ENCODE measurements around the gene SULT1C3. TPM values are rescaled to one million over a fixed set of nuclear protein-coding genes. Genes with fewer than 3 reads are reported as not detected.
"Not testable (repeated sequence)": the region's sequence is repeated elsewhere in the genome, so short reads cannot be mapped to it uniquely, and the experiment has no call there.

Gene SULT1C3
- total and polyA plus RNA-seq, 8 donors = 0.73 to 2.1 TPM; not detected in 6

DNA sequence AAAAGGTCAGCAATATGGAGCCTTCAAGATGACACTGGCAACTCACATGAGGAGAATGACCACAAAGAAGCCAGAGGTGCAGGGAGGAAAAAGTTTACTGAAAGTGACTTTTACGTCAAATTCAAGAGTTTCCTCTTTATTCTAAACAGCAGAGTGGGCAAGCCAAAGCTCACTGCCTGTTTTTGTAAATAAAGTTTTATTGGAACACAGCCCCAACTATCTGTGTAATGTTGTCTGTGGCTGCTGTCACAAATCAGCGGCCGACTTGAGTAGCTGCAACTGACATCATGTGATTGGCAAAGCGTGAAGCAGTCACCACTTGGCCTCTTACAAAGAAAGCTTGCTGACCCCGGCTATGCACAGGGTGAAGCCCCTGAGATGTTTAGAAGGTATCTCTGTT is 39.7 kb downstream of the SULT1C3 start:
- no peaks in the 10 kb centered on the region for H3K36me3 ChIP-seq
- intact Hi-C loops (cut with DNase I; ENCODE audit: low total_unique reads) = no loop called here
- no peaks in the 10 kb centered on the region for H3K27me3 ChIP-seq
- peaks cover 0 to 4% (median 0%) of the 10 kb centered on the region in 4 donors for H3K4me1 ChIP-seq
- no peaks in the 10 kb centered on the region for H3K9me3 ChIP-seq
- 88 to 94% (median 92%) methylated on average over 5 of the region's 5 CpGs for WGBS, 5 donors
- peak overlapping the region in 4 of 5 donors; percentile 46 to 77 (median 72) for H3K27ac ChIP-seq
- DNase-seq = no peak
- TF ChIP-seq, protein P1, sequence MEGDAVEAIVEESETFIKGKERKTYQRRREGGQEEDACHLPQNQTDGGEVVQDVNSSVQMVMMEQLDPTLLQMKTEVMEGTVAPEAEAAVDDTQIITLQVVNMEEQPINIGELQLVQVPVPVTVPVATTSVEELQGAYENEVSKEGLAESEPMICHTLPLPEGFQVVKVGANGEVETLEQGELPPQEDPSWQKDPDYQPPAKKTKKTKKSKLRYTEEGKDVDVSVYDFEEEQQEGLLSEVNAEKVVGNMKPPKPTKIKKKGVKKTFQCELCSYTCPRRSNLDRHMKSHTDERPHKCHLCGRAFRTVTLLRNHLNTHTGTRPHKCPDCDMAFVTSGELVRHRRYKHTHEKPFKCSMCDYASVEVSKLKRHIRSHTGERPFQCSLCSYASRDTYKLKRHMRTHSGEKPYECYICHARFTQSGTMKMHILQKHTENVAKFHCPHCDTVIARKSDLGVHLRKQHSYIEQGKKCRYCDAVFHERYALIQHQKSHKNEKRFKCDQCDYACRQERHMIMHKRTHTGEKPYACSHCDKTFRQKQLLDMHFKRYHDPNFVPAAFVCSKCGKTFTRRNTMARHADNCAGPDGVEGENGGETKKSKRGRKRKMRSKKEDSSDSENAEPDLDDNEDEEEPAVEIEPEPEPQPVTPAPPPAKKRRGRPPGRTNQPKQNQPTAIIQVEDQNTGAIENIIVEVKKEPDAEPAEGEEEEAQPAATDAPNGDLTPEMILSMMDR (IDR thresholded peaks at IDR 0.05) = no peak
- no peak for TF ChIP-seq EP300 (IDR thresholded peaks at IDR 0.05)
- no peak for TF ChIP-seq POLR2AphosphoS5 (IDR thresholded peaks at IDR 0.05)
- no peak for TF ChIP-seq POLR2A (IDR thresholded peaks at IDR 0.05)
- H3K4me3 ChIP-seq = no peak overlapping the region

DNA sequence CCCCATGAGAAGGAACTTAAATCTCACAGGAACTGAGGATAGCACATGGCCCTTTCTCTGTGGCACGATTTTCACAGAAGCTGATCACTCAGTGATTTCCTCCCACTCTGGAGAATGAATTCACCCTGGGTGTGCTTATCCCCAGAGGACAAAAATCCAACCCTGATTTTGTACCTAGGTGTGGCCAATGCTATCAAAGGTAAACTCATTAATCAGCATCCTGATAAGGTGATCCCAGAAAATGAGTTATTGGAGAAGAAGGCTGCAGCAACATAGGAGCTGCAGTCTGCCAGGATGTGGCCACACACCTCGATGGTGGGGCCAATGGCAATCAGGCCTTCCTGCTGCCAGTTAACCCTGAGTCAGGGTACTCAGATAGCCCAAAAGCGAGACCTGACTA is 40.7 kb downstream of the SULT1C3 start:
- Histone ChIP-seq H3K36me3 (no peaks in the 10 kb centered on the region), H3K9me3 (no peaks in the 10 kb centered on the region), H3K27ac (peak overlapping the region; percentile 2 to 85 (median 76)), H3K4me1 (peaks cover 0 to 4% (median 0%) of the 10 kb centered on the region in 4 donors), H3K4me3 (no peak overlapping the region), H3K27me3 (no peaks in the 10 kb centered on the region)
- peak; percentile 42 to 53 for DNase-seq
- WGBS, 5 donors = 19 to 40% (median 27%) methylated on average over 3 of the region's 3 CpGs
- intact Hi-C loops (cut with DNase I; ENCODE audit: low total_unique reads) = no loop called here
- TF ChIP-seq EP300 (IDR thresholded peaks at IDR 0.05) (no peak), POLR2AphosphoS5 (IDR thresholded peaks at IDR 0.05) (peak in 2 of 3 donors; percentile 77 to 82), POLR2A (IDR thresholded peaks at IDR 0.05) (no peak)
- TF ChIP-seq, protein P1 (IDR thresholded peaks at IDR 0.05) = no peak

DNA sequence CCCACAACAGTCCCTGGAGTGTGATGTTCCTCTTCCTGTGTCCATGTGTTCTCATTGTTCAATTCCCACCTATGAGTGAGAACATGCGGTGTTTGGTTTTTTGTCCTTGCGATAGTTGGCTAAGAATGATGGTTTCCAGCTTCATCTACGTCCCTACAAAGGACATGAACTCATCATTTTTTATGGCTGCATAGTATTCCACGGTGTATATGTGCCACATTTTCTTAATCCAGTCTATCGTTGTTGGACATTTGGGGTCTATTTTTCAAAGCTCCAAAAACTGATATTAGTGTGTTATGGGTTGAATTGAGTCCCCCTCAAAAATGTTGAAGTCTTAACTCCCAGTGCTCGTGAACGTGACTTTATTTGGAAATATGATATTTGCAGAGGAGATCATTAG is 44.8 kb downstream of the SULT1C3 start:
- WGBS, 5 donors = 92 to 95% (median 93%) methylated on average over 7 of the region's 7 CpGs

DNA sequence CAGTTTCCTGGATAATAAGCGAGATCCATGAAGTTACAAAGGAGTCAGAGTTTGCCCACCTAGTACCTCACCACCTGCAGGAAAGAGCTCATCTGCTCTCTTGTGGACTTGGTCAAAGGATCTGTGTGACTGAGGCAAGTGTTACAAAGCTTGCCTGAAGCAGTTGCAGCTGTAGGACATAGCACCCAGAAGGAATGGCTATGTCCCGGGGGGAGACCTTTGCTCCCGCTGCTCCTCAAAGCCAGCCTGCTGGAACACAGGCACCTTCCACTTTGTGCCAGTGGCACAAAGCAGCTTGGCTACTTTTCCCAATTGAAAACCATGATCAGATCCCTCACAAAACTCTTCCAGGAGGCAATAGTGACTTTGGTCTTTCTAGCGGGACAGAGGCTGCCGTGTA is 45.8 kb downstream of the SULT1C3 start:
- Histone ChIP-seq H3K36me3 (no peaks in the 10 kb centered on the region), H3K27me3 (no peaks in the 10 kb centered on the region), H3K4me1 (no peaks in the 10 kb centered on the region), H3K4me3 (no peak overlapping the region), H3K27ac (no peak overlapping the region), H3K9me3 (no peaks in the 10 kb centered on the region)
- WGBS, 5 donors = 81 to 96% (median 94%) methylated on average over 5 of the region's 5 CpGs
- TF ChIP-seq POLR2A (IDR thresholded peaks at IDR 0.05) (no peak), EP300 (IDR thresholded peaks at IDR 0.05) (no peak), POLR2AphosphoS5 (IDR thresholded peaks at IDR 0.05) (no peak)
- TF ChIP-seq, protein P1 (IDR thresholded peaks at IDR 0.05) = no peak
- no peak for DNase-seq
- intact Hi-C loops (cut with DNase I; ENCODE audit: low total_unique reads) = no loop called here

More for the DNA sequence above, 44.8 kb downstream of the SULT1C3 start:
- H3K27me3 ChIP-seq; intact Hi-C loops (cut with DNase I; ENCODE audit: low total_unique reads); H3K4me3 ChIP-seq; H3K9me3 ChIP-seq; DNase-seq; H3K36me3 ChIP-seq; H3K27ac ChIP-seq; H3K4me1 ChIP-seq: not testable (repeated sequence)

DNA sequence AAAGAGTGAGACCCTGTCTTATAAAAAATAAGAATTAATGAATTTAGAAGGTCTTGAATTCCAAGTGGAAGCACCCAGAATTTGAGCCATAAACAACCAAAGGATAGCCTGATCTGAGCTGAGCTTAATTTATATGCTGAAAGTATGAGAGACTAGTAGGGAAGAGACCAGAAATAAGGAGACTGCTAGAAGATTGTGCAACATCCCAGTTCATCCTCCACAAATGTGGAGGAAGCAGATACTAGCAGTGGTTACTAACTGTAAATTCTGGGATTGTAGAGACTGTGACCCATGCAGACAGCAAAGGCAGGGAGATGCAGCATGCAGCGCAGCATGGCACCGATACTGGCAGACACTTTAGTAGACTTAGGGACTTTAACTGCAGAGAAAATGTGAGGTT is 47.4 kb downstream of the SULT1C3 start:
- intact Hi-C loops (cut with DNase I; ENCODE audit: low total_unique reads) = no loop called here
- Histone ChIP-seq H3K27me3 (no peaks in the 10 kb centered on the region), H3K4me3 (no peak overlapping the region), H3K4me1 (no peaks in the 10 kb centered on the region), H3K27ac (peak overlapping the region in 3 of 5 donors; percentile 44 to 75 (median 71)), H3K9me3 (no peaks in the 10 kb centered on the region), H3K36me3 (no peaks in the 10 kb centered on the region)
- WGBS, 5 donors = 88 to 94% (median 90%) methylated on average over 2 of the region's 2 CpGs
- TF ChIP-seq, protein P1 (IDR thresholded peaks at IDR 0.05) = no peak
- TF ChIP-seq EP300 (IDR thresholded peaks at IDR 0.05) (no peak), POLR2A (IDR thresholded peaks at IDR 0.05) (no peak), POLR2AphosphoS5 (IDR thresholded peaks at IDR 0.05) (no peak)
- DNase-seq = no peak

All from stomach (tissue), 9 donors.